AG04449 (cell line): ENCODE data around the gene LRG1.
"Not testable (repeated sequence)": the region's sequence is repeated elsewhere in the genome, so short reads cannot be mapped to it uniquely, and the experiment has no call there.

Experiments used
- CTCF ChIA-PET: fragments of 350-600 bp; formaldehyde crosslinking; extraction: SDS; loops from one replicate; lab custom pipeline; 2021; ENCODE audit warnings: antibody characterized with exemption; lab: Yijun Ruan, JAX
- POLR2A ChIA-PET: fragments of 400-600, 350-600 bp; formaldehyde crosslinking; extraction: SDS; loops from one replicate; lab custom pipeline; 2020; ENCODE audit warnings: antibody characterized with exemption, inconsistent platforms; lab: Yijun Ruan, JAX
- DNase-seq: peaks from one replicate; pipeline ENCODE4 v3.0.0-alpha.2; 2010; ENCODE audit warnings: low read depth, low spot score
- H3K4me3 ChIP-seq: 2 replicates; pipeline ENCODE4 v1.5.1; 2011; ENCODE audit warnings: low read depth, mild to moderate bottlenecking, control low read depth, low read length
- CTCF ChIP-seq: IDR thresholded peaks from one replicate; pipeline ENCODE4 v1.5.1; 2011; ENCODE audit warnings: mild to moderate bottlenecking, moderate library complexity, low read length, control low read depth, inconsistent platforms; ENCODE audit not compliant: insufficient read depth; ENCODE audit errors: missing control alignments

Gene LRG1

GRCh38 chr19:4533835-4534424 lies 5.9 kb downstream of the LRG1 start:
- no peak for TF ChIP-seq CTCF
- no peak for DNase-seq
- H3K4me3 ChIP-seq = no peak overlapping the region
- CTCF ChIA-PET = interaction anchor here (1.4 to 7.0 kb wide), 4 partner anchors 10 to 266 kb away, joined by 4 to 84 read pairs (median 6); partner anchors contain the start of gene PLIN4
- POLR2A ChIA-PET = no interaction called here

GRCh38 chr19:4533334-4533733 lies 6.5 kb downstream of the LRG1 start:
- no peak for DNase-seq
- TF ChIP-seq CTCF = no peak
- ChIA-PET POLR2A (no interaction called here), CTCF (interaction anchor here (2.1 to 7.0 kb wide), 2 partner anchors 9 to 266 kb away, joined by 4 to 84 read pairs; no protein-coding TSS in a partner anchor)
- no peak overlapping the region for H3K4me3 ChIP-seq

GRCh38 chr19:4531562-4532165 lies 8.2 kb downstream of the LRG1 start:
- TF ChIP-seq CTCF = no peak
- no peak for DNase-seq
- H3K4me3 ChIP-seq = no peak overlapping the region
- ChIA-PET CTCF (no interaction called here), POLR2A (no interaction called here)

- H3K4me3 ChIP-seq = no peak overlapping the region
- no peak for DNase-seq
- POLR2A ChIA-PET = no interaction called here
- TF ChIP-seq CTCF = no peak
- CTCF ChIA-PET = no interaction called here
Measured at GRCh38 chr19:4529924-4530522, 9.8 kb downstream of the LRG1 start.

GRCh38 chr19:4528843-4529242 lies 11.0 kb downstream of the LRG1 start:
- POLR2A ChIA-PET = no interaction called here
- CTCF ChIA-PET = no interaction called here
- no peak for DNase-seq
- H3K4me3 ChIP-seq = no peak overlapping the region
- no peak for TF ChIP-seq CTCF

- POLR2A ChIA-PET, DNase-seq, H3K4me3 ChIP-seq: not testable (repeated sequence)
- CTCF ChIA-PET = interaction anchor here (2.0 kb wide), 1 partner anchor 32 kb away, joined by 5 read pairs; the partner anchor contains the start of gene SEMA6B
Measured at GRCh38 chr19:4527377-4527776, 12.5 kb downstream of the LRG1 start.
